Fibroblast of lung (primary cell): ENCODE results near the gene RAI1. TPM values are rescaled to one million over a fixed set of nuclear protein-coding genes. Genes with fewer than 3 reads are reported as not detected.

Experiments used
- DNase-seq, 2 donors: peaks; one replicate each; pipeline versions ENCODE4 v3.0.0 to v3.0.0-alpha.2; 2010; ENCODE audit warnings: low read depth in 2 of 2
- H2AFZ ChIP-seq: 2 replicates; pipeline ENCODE4 v1.5.1; 2012; ENCODE audit warnings: low read length, control low read depth, inconsistent platforms
- H3K27ac ChIP-seq: 2 replicates; pipeline ENCODE4 v1.5.1; 2011; ENCODE audit warnings: low read length, control low read depth; ENCODE audit not compliant: insufficient read depth
- H3K27me3 ChIP-seq: 2 replicates; pipeline ENCODE4 v1.5.1; 2011; ENCODE audit warnings: mild to moderate bottlenecking, low read length; ENCODE audit not compliant: control insufficient read depth, insufficient read depth
- H3K36me3 ChIP-seq: 2 replicates; pipeline ENCODE4 v1.5.1; 2011; ENCODE audit warnings: low read length; ENCODE audit not compliant: control insufficient read depth, insufficient read depth
- H3K4me1 ChIP-seq: 2 replicates; pipeline ENCODE4 v1.5.1; 2011; ENCODE audit warnings: low read length; ENCODE audit not compliant: control insufficient read depth, insufficient read depth; ENCODE audit errors: extremely low read depth
- H3K4me2 ChIP-seq: 2 replicates; pipeline ENCODE4 v1.5.1; 2011; ENCODE audit warnings: low read length, control low read depth; ENCODE audit not compliant: insufficient read depth; ENCODE audit errors: extremely low read depth
- H3K4me3 ChIP-seq, 4 experiments: fragments of 200-600 bp in 1 of 4; sonication (generic) in 1 of 4; replicated peaks in 1 of 4; 2 replicates each; pipeline ENCODE4 v1.5.1; 2011 to 2016; ENCODE audit warnings: low read length in 4 of 4, low read depth in 3 of 4, mild to moderate bottlenecking in 3 of 4, control low read depth in 2 of 4, inconsistent platforms in 1 of 4, mixed read lengths in 1 of 4; ENCODE audit not compliant: insufficient read depth in 1 of 4; ENCODE audit errors: control extremely low read depth in 1 of 4
- H3K79me2 ChIP-seq: 2 replicates; pipeline ENCODE4 v1.5.1; 2012; ENCODE audit warnings: mild to moderate bottlenecking, low read length, inconsistent platforms; ENCODE audit not compliant: control insufficient read depth, insufficient read depth
- H3K9ac ChIP-seq: 2 replicates; pipeline ENCODE4 v1.5.1; 2011; ENCODE audit warnings: mild to moderate bottlenecking, low read length, control low read depth; ENCODE audit not compliant: insufficient read depth
- H3K9me3 ChIP-seq: 2 replicates; pipeline ENCODE4 v1.5.1; 2012; ENCODE audit warnings: low read depth, low read length; ENCODE audit not compliant: control insufficient read depth, insufficient read depth
- H4K20me1 ChIP-seq: 2 replicates; pipeline ENCODE4 v1.5.1; 2011; ENCODE audit warnings: low read length; ENCODE audit not compliant: control insufficient read depth, insufficient read depth; ENCODE audit errors: extremely low read depth
- CTCF ChIP-seq, 2 donors: IDR thresholded peaks in 1 of 2; conservative IDR thresholded peaks in 1 of 2; 1 replicate in 1 of 2; 2 replicates in 1 of 2; pipeline ENCODE4 v1.5.1; 2011 to 2012; ENCODE audit warnings: low read length in 2 of 2, control low read depth in 1 of 2, inconsistent platforms in 1 of 2, low read depth in 1 of 2, mild to moderate bottlenecking in 1 of 2
- EZH2 ChIP-seq: IDR thresholded peaks from 2 replicates; pipeline ENCODE4 v1.5.1; 2012; ENCODE audit warnings: low read length, control low read depth, mild to moderate bottlenecking; ENCODE audit errors: missing control alignments
- polyA plus RNA-seq, 2 donors: library from polyadenylated mRNA; depleted of rRNA in 1 of 2; stranded (reverse) in 1 of 2; unstranded in 1 of 2; fragments of >200 nt; gene quantifications; 2 replicates each; pipeline ENCODE4 v1.2.1, GENCODE V29; 2011 to 2012; ENCODE audit warnings: missing spikeins in 1 of 2
- total RNA-seq: library from RNA; depleted of rRNA; stranded (reverse); fragments of >200 nt; gene quantifications from 2 replicates; pipeline ENCODE4 v1.2.1, GENCODE V29; 2014

RAI1 gene
- total and polyA plus RNA-seq, 2 donors (not counting 1 experiment from before 2014, with no cell fraction given) = 2.1 to 6.6 TPM

DNA sequence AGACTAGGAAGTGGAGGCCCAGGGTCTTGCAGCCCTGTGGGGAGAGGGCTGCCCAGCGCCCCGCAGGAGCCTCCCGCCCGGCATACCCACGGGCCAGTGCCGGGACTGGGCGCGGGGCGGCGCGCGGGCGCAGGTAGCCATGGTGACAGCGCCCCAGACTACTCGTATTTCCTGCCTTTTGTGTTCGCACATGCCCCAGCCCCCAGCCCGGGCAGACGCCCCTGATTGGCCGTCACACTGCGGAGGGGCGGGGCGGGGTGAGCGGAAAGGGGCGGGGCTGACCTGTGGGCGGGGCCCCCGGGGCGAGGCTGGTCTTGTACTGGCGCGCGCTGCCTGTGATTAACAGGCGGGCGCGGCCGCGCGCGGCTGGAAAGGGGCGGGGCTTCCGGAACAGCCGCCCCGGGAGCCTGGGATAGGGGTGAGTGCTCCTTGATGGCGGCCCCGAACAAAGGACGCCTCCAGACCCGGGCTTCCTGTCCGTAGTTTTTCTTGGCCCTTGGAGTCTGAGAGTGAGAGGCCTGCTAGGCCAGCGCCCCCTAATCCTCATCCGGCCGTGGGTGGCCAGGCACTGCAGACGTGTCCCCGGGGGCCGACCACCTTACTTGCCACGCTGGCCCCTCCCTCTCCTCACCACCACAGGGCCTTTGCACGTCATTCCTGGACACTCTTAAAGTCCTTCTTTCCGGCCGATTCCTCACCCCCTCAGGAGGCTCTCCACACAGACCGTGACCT, 71.0 kb downstream of the RAI1 start:
- peak overlapping the region; percentile 90 for H3K4me2 ChIP-seq
- H2AFZ ChIP-seq = peak overlapping the region; percentile 68
- peaks cover 30% of the 10 kb centered on the region for H3K79me2 ChIP-seq
- H3K4me3 ChIP-seq = peak overlapping the region; percentile 36 to 64 (median 56)
- peak; percentile 92 to 93 for DNase-seq
- H4K20me1 ChIP-seq = no peaks in the 10 kb centered on the region
- H3K4me1 ChIP-seq = peaks cover 17% of the 10 kb centered on the region
- peak overlapping the region; percentile 71 for H3K9ac ChIP-seq
- peak overlapping the region; percentile 89 for H3K27ac ChIP-seq
- no peak for TF ChIP-seq EZH2
- peak; percentile 6 to 16 for TF ChIP-seq CTCF (conservative IDR thresholded peaks at IDR 0.05 in 1 of 2, IDR thresholded peaks at IDR 0.05 in 1 of 2; ENCODE audit: low read depth in 1 of 2, low read length in 2 of 2)
- H3K27me3 ChIP-seq = no peaks in the 10 kb centered on the region
- H3K36me3 ChIP-seq = no peaks in the 10 kb centered on the region
- H3K9me3 ChIP-seq = no peaks in the 10 kb centered on the region

DNA sequence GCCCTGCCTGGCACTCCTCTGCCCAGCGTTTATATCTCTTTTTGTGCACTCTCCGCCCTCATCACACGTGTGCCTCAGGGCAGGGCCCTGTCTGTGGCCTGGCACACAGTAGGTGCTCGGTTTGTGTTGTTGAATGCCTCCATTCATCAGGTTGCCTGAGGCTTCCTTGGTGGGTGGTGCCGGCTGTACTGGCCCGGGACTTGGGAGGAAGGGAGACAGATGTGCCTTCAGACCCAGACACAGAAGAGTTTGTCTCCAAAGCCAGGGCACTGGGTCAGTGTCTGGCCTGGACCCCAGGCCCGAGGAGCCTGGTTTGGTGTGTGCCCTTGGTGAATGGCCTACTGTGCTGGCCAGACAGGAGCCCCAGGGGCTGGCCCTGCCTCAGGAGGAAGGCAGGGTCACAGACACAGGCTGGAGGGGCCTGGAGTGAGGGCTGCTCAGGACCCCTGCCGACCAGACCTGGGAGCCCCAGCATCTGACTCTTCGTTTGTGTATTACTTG, 71.6 kb downstream of the RAI1 start:
- H3K9me3 ChIP-seq = no peaks in the 10 kb centered on the region
- H2AFZ ChIP-seq = no peak overlapping the region
- H3K4me1 ChIP-seq = peaks cover 14% of the 10 kb centered on the region
- peak overlapping the region; percentile 36 to 64 (median 56) for H3K4me3 ChIP-seq
- no peaks in the 10 kb centered on the region for H3K27me3 ChIP-seq
- TF ChIP-seq EZH2 (no peak), CTCF (conservative IDR thresholded peaks at IDR 0.05 in 1 of 2, IDR thresholded peaks at IDR 0.05 in 1 of 2; ENCODE audit: low read depth in 1 of 2, low read length in 2 of 2) (no peak)
- H3K9ac ChIP-seq = peak overlapping the region; percentile 71
- H3K27ac ChIP-seq = peak overlapping the region; percentile 89
- no peaks in the 10 kb centered on the region for H3K36me3 ChIP-seq
- peak overlapping the region; percentile 90 for H3K4me2 ChIP-seq
- H3K79me2 ChIP-seq = peaks cover 30% of the 10 kb centered on the region
- no peaks in the 10 kb centered on the region for H4K20me1 ChIP-seq
- no peak for DNase-seq

- Histone ChIP-seq H2AFZ (no peak overlapping the region), H4K20me1 (no peaks in the 10 kb centered on the region), H3K27me3 (no peaks in the 10 kb centered on the region), H3K9me3 (no peaks in the 10 kb centered on the region), H3K4me1 (peaks cover 7% of the 10 kb centered on the region), H3K4me3 (no peak overlapping the region), H3K9ac (no peak overlapping the region), H3K27ac (no peak overlapping the region), H3K36me3 (no peaks in the 10 kb centered on the region), H3K4me2 (no peak overlapping the region), H3K79me2 (peaks cover 24% of the 10 kb centered on the region)
- DNase-seq = peak in 1 of 2 donors; percentile 28
- TF ChIP-seq CTCF (conservative IDR thresholded peaks at IDR 0.05 in 1 of 2, IDR thresholded peaks at IDR 0.05 in 1 of 2; ENCODE audit: low read depth in 1 of 2, low read length in 2 of 2) = no peak
- TF ChIP-seq EZH2 = no peak
These were observed 73.7 kb downstream of the RAI1 start for GRCh38 chr17:17754719-17755686.
